Adrenal gland (tissue), 12 donors: ENCODE measurements around the gene PAOX. TPM values are rescaled to one million over a fixed set of nuclear protein-coding genes. Genes with fewer than 3 reads are reported as not detected.

Source experiments
- DNase-seq, 7 donors: peaks; one replicate each; pipeline ENCODE4 v3.0.0-alpha.2; 2019 to 2020
- H3K27ac ChIP-seq, 5 donors: fragments of 200-600 bp; sonication (generic) in 4 of 5; 1 replicate in 3 of 5; 2 replicates in 2 of 5; pipeline versions ENCODE4 v1.5.1 to v1.8.0; 2016 to 2020; ENCODE audit warnings: mild to moderate bottlenecking in 1 of 5
- H3K27me3 ChIP-seq: fragments of 200-600 bp; 2 replicates; pipeline ENCODE4 v1.8.0; 2021
- H3K36me3 ChIP-seq, 2 donors: fragments of 200-600 bp; replicated peaks in 1 of 2; 1 replicate in 1 of 2; 2 replicates in 1 of 2; pipeline versions ENCODE4 v1.5.1 to v1.8.0; 2018 to 2022
- H3K4me1 ChIP-seq, 2 donors: fragments of 200-600 bp; replicated peaks in 1 of 2; 1 replicate in 1 of 2; 2 replicates in 1 of 2; pipeline versions ENCODE4 v1.5.1 to v1.8.0; 2018 to 2021
- H3K4me3 ChIP-seq, 4 donors: fragments of 200-600 bp; sonication (generic) in 3 of 4; one replicate each; pipeline ENCODE4 v1.5.1; 2016 to 2018
- H3K9me3 ChIP-seq, 3 donors: fragments of 200-600 bp; sonication (generic) in 1 of 3; replicated peaks in 1 of 3; 1 replicate in 2 of 3; 2 replicates in 1 of 3; pipeline versions ENCODE4 v1.5.1 to v1.8.0; 2016 to 2021
- POLR2A ChIP-seq, 2 donors: fragments of 450-650 bp; IDR thresholded peaks; one replicate each; pipeline ENCODE4 v1.6.1; 2017; ENCODE audit warnings: antibody characterized with exemption in 2 of 2, mild to moderate bottlenecking in 2 of 2, moderate library complexity in 1 of 2
- WGBS, 4 donors: extraction: QIAGEN DNeasy Blood & Tissue Kit in 2 of 4; methylation state at CpG; one replicate each; pipeline versions ENCODE4 v1.1.5 to v1.1.7; 2013 to 2017; 5-methylcytosine and 5-hydroxymethylcytosine counted together
- intact Hi-C, 2 donors: fragments of 100-400 bp; cut with DNase I; formaldehyde crosslinking; loops; one replicate each; pipeline versions ENCODE4 v1.14.1 to v1.15.0; 2022 to 2023
- polyA plus RNA-seq, 3 donors: library from polyadenylated mRNA; stranded (reverse); fragments of 200-250 nt in 2 of 3; fragments of 350-450 nt in 1 of 3; fragmentation: Illumina TruSeq in 1 of 3; extraction: RNeasy Lipid Tissue Mini Kit (QIAGEN cat#74804) in 1 of 3; gene quantifications; one replicate each; pipeline ENCODE4 v1.2.3, GENCODE V29; 2013 to 2014
- total RNA-seq, 9 donors: library from RNA; depleted of rRNA in 4 of 9; stranded (reverse); fragments of >200 nt in 4 of 9; fragments of 120-200 nt in 1 of 9; fragmentation: NEBNext Ultra II Directional in 1 of 9; extraction: Animal tissue kit (Norgen Biotek cat#: 25700) in 1 of 9; gene quantifications; one replicate each; pipeline versions ENCODE4 v1.1.0 to v1.2.4, GENCODE V29; 2013 to 2023
- TF ChIP-seq, protein P1 (sequence below), 6 experiments: fragments of 450-650 bp in 4 of 6; fragments of 200-600 bp in 2 of 6; sonication (generic) in 1 of 6; IDR thresholded peaks; 1 replicate in 5 of 6; 2 replicates in 1 of 6; pipeline versions ENCODE4 v1.5.1 to v1.8.0; 2016 to 2021; ENCODE audit warnings: antibody characterized with exemption in 6 of 6, mild to moderate bottlenecking in 2 of 6, moderate library complexity in 1 of 6
- donor health status: healthy with polysubstance abuse.
- donor health status: Bipolar disorder and iron deficiency.
- donor health status: DM: yes; HTN: yes; CAD: no.
- donor health status: DM: no; HTN: no; CAD: no.
- donor health status: DM: no; HTN: no; CAD: no.
- donor health status: DM: yes; HTN: yes; CAD: no.

The PAOX gene
- total and polyA plus RNA-seq, 12 donors: 1.0 to 34.4 (median 6.4) TPM

GRCh38 chr10:133397938-133398337 lies 18.9 kb downstream of the PAOX start:
- H3K27ac ChIP-seq: no peak overlapping the region
- no peak overlapping the region for H3K4me3 ChIP-seq
- TF ChIP-seq POLR2A (IDR thresholded peaks at IDR 0.05): no peak
- TF ChIP-seq, protein P1, sequence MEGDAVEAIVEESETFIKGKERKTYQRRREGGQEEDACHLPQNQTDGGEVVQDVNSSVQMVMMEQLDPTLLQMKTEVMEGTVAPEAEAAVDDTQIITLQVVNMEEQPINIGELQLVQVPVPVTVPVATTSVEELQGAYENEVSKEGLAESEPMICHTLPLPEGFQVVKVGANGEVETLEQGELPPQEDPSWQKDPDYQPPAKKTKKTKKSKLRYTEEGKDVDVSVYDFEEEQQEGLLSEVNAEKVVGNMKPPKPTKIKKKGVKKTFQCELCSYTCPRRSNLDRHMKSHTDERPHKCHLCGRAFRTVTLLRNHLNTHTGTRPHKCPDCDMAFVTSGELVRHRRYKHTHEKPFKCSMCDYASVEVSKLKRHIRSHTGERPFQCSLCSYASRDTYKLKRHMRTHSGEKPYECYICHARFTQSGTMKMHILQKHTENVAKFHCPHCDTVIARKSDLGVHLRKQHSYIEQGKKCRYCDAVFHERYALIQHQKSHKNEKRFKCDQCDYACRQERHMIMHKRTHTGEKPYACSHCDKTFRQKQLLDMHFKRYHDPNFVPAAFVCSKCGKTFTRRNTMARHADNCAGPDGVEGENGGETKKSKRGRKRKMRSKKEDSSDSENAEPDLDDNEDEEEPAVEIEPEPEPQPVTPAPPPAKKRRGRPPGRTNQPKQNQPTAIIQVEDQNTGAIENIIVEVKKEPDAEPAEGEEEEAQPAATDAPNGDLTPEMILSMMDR (IDR thresholded peaks at IDR 0.05): no peak
- H3K36me3 ChIP-seq: peaks cover 0 to 49% of the 10 kb centered on the region in 2 donors
- no peaks in the 10 kb centered on the region for H3K27me3 ChIP-seq
- WGBS, 4 donors: 95 to 97% (median 96%) methylated on average over 7 of the region's 7 CpGs
- peaks cover 15 to 28% of the 10 kb centered on the region in 2 donors for H3K4me1 ChIP-seq
- peak in 1 of 7 donors; percentile 5 for DNase-seq
- no peaks in the 10 kb centered on the region for H3K9me3 ChIP-seq
- intact Hi-C loops: no loop called here

DNA sequence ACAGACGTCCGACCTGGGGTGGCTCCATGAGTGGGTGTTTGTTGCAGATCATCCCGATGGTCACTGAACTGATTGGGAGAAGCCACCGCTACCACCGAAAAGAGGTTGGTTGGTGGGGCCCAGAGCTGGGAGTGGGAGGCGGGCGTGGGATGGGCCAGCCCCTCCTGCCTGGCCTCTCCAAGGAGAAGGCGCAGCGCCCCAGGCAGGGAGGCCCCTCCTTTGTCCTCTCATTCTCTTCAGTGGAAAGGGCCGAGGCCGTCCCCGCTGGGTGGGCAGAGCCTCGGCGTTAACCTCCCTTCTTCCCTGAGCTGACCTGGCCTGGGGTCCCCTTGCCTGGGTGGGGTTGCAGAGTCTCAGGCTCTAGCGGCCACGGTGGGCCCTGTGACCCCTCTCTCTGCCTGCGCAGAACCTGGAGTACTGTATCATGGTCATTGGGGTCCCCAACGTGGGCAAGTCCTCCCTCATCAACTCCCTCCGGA lies 20.1 kb downstream of the PAOX start:
- DNase-seq: peak in 2 of 7 donors; percentile 13 to 39
- H3K4me3 ChIP-seq: no peak overlapping the region
- H3K27me3 ChIP-seq: no peaks in the 10 kb centered on the region
- 94 to 96% (median 95%) methylated on average over 10 to 19 of the region's 19 CpGs for WGBS, 4 donors
- TF ChIP-seq, protein P1 (IDR thresholded peaks at IDR 0.05): no peak
- no peak for TF ChIP-seq POLR2A (IDR thresholded peaks at IDR 0.05)
- peaks cover 0 to 57% of the 10 kb centered on the region in 2 donors for H3K36me3 ChIP-seq
- no peak overlapping the region for H3K27ac ChIP-seq
- intact Hi-C loops: no loop called here
- H3K9me3 ChIP-seq: no peaks in the 10 kb centered on the region
- H3K4me1 ChIP-seq: peaks cover 15 to 22% of the 10 kb centered on the region in 2 donors

DNA sequence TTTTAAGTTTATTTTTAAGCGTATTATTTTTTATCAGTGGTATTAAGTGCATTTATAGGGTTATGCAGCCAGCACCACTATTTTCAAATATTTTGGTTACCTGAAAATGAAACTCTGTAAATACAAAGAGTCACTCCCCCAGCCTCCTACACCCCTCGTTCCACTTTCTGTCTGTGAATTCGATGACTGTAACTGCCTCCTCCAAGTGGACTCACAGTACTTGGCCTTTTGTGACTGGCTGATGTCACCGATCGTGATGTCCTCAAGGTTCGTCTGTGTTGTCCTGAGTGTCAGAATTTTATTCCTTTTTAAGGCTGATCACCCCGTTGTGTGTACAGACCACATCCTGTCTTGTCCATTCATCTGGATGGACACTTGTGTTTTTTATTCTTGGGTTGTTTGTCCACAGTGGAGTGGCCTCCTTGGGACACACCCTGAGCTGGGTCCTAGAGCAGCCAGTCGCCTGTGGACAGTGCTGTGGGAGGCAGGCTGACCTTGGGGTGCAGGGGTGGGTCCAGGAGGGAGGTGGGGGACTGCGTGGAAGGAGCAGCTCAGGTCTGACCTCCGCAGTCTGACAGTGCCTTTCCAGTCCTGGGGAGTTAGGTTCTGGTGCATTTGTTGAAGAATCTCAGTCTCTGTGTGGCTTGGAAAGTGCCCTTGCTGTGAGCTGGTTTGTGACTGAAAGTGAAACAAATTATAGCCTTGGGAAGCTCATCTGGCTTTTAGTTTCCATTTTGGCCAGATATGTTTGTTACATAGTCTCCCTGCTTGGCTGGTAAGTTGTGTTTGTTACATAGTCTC lies 21.8 kb downstream of the PAOX start:
- peak overlapping the region in 3 of 5 donors; percentile 35 to 79 (median 63) for H3K27ac ChIP-seq
- intact Hi-C loops: no loop called here
- H3K4me1 ChIP-seq: peaks cover 9 to 13% of the 10 kb centered on the region in 2 donors
- no peaks in the 10 kb centered on the region for H3K27me3 ChIP-seq
- no peaks in the 10 kb centered on the region for H3K9me3 ChIP-seq
- TF ChIP-seq, protein P1 (IDR thresholded peaks at IDR 0.05): no peak
- peak in 1 of 2 donors; percentile 10 for TF ChIP-seq POLR2A (IDR thresholded peaks at IDR 0.05)
- peaks cover 0 to 57% of the 10 kb centered on the region in 2 donors for H3K36me3 ChIP-seq
- peak in 6 of 7 donors; percentile 31 to 65 (median 54) for DNase-seq
- H3K4me3 ChIP-seq: no peak overlapping the region
- WGBS, 4 donors: 38 to 50% (median 42%) methylated on average over 7 to 10 of the region's 10 CpGs

- H3K36me3 ChIP-seq: peaks cover 0 to 54% of the 10 kb centered on the region in 2 donors
- H3K27ac ChIP-seq: peak overlapping the region in 3 of 5 donors; percentile 35 to 79 (median 63)
- H3K4me1 ChIP-seq: peaks cover 9 to 13% of the 10 kb centered on the region in 2 donors
- TF ChIP-seq, protein P1 (IDR thresholded peaks at IDR 0.05): no peak
- intact Hi-C loops: no loop called here
- DNase-seq: peak in 3 of 7 donors; percentile 11 to 41 (median 19)
- H3K4me3 ChIP-seq: no peak overlapping the region
- no peaks in the 10 kb centered on the region for H3K9me3 ChIP-seq
- 92 to 96% (median 93%) methylated on average over 11 to 12 of the region's 12 CpGs for WGBS, 4 donors
- no peaks in the 10 kb centered on the region for H3K27me3 ChIP-seq
Measured at GRCh38 chr10:133401500-133401899, 22.4 kb downstream of the PAOX start.
